NK-92 treated with Interleukin-12 subunit alpha and Interleukin-12 subunit beta, amount 100 ng/mL, for 24 hours (cell line): ENCODE results near the gene AKR1C1.
"Not testable (repeated sequence)": the region's sequence is repeated elsewhere in the genome, so short reads cannot be mapped to it uniquely, and the experiment has no call there.

Experiments
- DNase-seq: peaks from one replicate; lab custom pipeline; 2025; lab: John Stamatoyannopoulos, UW

Gene AKR1C1

DNA sequence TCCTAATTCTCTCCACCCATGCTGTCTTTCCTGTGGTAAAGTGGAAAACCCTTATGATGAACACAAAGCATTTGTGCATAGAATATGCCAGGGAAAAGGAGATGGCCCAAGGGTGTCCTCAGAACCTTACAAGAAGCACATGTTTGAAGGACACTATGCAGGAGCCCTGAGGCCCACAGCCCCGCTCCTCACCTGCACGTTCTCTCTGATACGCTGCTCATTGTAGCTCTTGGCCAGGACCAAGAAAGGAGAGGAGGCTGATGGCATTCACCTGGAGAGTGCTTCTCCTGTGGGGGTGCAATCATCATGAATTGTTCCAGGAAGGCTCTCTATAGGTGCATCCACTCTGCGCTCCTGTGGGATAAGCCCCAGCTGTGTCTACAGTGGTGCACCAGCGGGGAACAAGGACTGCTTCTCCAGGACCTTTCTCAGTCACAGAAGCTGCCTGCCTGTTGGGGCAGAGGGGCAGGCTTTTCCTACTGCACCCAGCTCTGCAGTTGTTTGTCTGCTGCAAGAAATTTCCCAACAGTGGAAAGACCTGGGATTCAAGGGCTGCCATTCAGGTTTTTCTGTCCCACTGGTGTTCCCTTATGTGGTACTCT lies 20.5 kb downstream of the AKR1C1 start:
- DNase-seq, result no peak

DNA sequence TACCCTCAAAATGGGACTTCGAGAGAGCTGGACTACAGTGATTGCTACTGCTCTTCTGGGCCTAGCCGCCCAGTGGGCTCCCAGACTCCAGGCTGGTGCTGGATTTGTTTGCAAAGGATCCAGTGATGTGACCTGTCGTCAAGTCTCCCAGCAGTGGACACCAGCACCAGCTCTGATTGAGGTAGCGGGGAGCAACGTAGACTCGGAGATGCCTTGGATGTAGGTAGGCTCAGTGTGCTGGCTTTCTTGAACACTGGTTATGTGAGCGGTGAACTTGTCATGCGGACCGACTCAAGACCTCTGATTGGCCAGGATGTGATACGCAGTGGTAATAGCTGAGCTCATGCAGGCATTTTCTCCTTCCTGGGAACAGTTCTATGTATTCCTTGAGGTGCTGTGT lies 21.0 kb downstream of the AKR1C1 start:
- no peak for DNase-seq

DNA sequence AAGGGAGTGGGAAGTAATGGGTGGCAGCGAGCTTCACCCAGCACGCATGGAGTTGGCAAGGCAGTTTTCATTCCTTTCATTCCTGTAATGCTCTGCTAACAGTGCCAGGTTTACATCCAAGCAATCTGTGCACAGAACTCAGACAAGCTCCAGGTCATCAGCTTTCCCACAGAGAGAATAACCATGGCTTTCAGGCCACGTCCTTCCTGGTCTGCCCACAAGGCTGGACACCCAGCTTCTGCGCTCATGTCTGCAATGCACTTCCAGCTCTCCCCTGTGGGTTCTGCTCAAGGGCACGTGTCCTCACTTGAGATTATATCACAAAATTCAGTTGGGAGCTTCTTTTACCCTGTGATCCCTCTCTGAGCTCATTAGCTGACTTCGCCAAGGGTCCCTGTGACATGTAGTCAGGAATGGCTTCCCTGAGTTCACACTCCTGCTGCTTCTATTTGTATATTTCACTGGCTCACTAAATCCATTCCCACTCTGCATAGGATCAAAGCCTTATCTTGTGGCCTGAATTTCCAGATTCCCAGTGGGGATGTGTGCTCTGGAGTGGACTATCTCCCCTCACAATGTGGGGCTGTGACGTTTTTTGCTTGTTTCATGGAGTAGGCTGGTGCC lies 21.9 kb downstream of the AKR1C1 start:
- no peak for DNase-seq

DNA sequence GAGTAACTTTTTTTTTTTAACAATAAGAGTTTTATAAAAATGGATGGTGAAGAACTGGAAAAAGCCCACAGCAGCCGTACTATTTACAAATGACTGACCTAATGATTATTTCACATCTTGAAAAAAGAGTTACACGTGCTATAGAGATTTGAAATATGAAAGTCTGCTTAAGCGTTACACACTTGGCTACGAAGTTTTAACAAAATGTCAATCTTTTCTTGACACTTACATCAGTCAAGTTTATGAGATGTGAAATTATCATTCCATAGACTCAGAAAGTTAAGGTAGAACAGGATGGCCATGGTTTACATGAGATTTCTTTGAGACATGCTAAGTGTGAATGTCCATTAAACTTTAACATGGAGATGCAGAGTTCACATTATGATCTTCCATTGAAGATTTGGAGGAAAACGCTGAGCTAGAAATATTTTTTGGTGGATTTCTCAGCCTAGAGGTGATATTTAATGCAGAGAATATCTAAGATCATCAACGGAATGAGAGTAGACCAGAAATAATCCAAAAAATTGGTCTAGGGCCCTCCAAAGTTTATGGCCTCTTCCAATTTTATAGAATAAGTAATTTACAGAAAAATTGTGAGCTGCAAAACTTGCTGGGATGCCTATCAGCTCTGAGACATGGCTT lies 24.9 kb downstream of the AKR1C1 start:
- not testable (repeated sequence) for DNase-seq

DNA sequence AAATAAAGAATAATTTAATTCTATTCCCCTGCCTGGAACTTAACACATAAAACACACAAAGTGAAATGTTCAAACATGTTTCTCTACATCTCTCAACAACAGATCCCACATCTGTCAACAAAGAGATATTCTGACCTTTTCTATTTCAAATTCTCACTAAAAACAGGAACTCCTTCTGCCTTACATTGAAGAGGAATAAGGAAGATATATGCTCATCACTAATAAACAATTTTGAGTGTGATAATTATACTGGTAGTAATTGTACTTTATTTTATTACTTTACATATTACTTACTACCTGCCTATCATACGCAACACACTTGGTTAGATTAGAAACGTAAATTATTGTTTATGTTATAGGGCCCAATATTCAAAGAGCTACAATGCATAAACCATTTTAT lies 27.0 kb downstream of the AKR1C1 start:
- DNase-seq, result no peak

DNA sequence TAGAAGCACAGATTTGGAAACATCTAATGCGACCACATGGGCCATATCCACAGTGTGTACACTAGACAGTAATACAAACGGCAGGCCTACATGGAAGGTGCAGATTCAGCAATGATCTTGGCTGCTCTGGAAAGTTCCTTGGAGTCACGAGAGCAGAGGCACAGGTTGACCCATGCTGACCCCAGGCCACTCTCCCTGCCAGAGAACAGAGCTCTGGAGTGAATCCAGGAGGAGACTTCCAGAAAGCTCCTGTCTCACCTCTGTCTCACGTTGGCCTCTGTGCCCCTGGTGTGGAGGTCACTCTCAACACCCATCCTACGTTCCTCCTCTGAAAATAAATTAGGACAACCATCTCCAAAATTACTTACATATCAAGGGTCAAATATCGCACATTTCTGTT lies 28.2 kb downstream of the AKR1C1 start:
- not testable (repeated sequence) for DNase-seq

DNA sequence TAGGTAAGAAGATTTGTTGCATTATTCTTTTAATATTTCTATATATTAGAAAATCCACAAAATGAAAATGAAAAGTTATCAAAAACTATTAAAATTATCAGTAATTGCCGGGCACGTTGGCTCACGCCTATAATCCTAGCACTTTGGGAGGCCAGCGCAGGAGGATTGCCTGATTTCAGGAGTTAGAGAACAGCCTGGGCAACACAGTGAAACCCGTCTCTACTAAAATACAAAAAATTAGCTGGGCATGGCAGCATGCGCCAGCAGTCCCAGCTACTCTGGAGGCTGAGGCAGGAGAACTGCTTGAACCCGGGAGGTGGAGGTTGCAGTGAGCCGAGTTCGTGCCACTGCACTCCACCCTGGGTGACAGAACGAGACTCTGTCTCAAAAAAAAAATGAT lies 29.3 kb downstream of the AKR1C1 start:
- not testable (repeated sequence) for DNase-seq

DNA sequence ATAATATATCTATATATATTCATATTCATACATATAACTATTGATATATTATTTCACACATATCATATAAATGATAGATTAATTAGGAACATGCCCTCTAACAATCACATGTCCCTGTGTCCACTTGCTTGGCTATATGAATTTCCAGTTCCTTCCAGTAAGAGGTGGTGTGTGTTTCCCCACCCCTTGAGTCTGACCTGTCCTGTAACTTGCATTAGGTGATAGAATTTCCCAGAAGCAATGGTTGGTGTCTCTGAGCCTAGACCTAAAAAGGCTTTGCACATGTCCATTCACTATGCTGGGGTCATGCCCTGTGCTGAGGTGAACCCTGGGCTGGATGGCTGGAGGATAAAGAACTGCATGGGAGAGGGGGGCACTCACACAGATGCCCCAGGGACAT lies 31.0 kb downstream of the AKR1C1 start:
- DNase-seq, result not testable (repeated sequence)

DNA sequence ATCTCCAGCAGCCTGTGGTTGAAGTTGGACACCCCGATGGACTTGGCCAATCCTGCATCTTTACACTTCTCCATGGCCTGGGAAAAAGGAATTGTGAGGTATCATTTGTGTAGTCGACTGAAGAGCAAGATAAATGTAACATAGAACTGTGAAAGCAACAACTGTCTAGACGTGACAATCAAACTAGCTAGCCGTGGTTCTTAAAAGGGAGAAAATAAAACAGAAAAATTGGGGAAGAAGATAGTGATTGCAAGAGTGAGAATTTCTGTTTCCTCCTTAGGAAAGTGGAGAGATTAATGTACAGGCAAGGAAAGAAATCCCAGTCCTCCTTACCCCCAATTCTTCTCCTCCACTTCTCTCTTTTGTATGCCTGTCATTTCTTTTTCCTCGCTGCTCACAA lies 35.5 kb downstream of the AKR1C1 start:
- DNase-seq, result no peak

DNA sequence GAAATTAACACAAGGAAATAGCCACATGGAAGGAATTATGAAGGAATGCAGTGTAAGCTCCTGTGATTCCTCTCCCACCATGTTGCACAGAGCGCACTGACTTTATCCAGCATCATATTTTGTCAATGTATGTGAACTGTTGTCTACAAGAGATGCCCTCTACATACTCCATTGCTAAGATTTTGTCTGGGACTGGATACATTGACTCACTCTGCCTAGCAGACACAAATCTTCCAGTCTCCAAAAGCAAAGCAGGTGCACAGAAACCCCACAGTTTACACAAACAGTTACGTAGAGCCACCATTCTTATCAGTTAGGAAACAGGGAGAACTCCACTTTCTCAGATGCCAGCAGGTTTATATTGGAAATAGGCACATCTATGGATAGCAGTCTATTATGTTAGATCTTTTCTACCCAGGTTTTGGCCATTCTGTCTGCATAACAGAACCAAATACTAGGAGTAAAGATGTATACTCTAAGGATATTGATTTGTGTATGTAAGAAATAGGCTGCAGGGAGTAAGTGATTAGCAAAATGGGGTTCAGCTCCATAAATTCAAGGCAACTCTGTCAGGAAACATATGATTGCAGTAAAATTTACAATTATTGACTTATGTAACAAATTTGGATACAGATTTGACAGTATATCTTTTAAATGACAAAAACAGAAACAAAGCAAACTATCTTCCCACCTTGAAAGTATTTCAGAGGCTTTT lies 39.0 kb downstream of the AKR1C1 start:
- no peak for DNase-seq

DNA sequence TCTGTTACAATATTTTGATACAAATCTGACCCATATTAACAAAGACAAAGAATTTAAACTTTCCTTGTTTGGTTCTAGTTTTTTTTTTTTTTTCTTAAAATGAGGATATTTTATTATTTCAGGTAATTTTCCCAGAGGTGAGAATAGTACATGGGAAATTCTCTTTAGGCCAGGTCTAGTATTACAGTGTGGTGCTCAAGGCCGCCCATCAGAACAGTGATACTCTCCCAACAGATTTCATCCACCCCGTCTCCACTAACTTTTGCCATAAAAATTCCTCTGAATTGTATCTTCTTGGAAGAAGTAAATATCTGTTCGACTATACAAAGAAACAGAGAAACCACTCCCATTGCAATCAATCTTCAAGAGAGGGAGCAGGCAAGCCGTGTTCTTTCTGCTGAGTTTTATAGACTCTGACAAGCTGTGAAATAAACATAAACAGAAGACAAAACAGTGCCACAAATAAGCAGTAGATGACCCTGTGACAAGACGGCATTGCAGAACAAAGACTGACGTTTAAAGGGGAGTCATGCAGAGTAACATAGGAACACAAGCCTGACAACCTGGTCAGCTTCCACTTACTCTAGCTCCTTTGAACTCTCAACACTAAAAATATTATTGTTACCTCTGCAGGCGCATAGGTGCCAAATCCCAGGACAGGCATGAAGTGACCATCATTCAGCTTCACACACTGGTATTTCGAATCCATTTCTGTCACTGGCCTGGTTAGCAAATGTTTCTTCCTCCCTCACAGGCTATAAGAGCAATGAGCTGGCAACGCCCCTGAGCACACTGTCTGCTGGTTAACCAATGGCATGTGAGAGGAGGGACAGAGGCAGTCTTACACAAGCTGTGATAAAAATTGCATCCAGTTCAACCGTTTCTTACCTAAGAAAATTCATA lies 40.2 kb downstream of the AKR1C1 start, which contains the start of gene AKR1C2:
TSS of gene AKR1C2 (minus strand) at position 731 of the 903 bp plus-strand sequence. CDS start at position 709, 22 bp downstream.
- not testable (repeated sequence) for DNase-seq

DNA sequence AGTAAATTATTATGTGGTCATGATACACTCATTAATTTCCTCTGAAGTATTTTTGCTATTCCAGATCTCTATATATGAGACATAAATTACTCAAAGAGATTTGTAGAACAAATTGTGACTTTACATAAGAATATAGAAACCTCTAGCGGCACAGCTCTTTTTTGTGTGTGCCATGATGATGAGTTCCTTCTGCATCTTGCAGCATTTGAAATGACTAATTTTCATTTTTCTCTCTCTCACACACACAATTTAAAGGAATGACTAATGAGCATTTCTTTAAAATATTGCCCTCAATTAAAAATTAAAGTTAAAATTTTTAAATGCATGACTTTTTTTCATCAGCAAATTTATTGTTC lies 40.8 kb downstream of the AKR1C1 start:
- not testable (repeated sequence) for DNase-seq

DNA sequence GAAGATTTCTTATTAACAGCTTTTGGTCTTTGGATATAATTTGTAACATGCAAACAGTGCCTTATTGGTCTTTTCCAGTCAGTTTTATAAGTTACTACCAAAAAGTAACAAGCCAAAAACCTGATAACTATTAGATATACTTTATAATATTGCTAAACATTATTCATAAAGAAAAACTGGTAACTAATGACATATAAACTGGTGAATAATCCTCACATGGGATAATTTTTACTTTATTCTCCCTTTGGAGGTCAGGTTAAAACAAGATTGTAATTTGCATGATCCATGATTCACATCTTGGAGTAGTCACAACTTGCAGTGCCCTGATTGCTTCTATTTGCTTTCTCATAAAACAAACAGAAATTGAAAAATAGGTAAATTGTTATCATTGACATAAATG lies 41.3 kb downstream of the AKR1C1 start:
- not testable (repeated sequence) for DNase-seq

DNA sequence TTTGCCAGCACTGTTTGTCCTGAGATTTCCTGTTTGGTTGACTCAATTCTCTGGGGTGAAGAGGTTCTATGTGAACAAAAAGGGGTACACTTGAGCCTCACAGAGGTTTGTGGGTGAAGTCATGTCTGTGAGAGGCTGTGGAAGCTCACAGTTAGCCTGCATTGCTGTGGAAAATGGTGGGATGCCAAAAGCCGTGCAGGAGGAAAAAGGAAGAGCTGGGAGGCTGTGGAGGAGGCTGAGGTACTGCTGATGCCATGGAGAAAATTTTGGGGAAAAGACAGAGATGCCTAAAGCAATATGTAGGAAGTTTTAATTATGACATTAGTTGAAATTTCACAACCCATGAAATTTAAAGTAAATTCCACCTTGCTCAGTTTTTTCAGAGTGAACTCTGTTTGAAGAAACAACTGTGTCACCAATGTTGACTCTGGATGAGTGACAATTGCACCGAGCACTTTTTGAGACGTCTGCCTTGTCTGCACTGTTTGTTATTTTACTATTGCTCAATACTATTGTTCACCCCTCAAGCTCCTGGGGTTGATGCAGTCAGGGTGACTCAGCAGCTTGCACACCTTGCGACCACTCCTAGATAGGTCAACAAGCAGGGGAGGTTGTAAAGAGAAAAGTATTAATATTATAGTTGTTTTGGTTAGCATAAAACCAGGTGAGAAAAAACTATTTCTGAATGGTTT lies 45.8 kb downstream of the AKR1C1 start:
- peak; percentile 13 for DNase-seq

DNA sequence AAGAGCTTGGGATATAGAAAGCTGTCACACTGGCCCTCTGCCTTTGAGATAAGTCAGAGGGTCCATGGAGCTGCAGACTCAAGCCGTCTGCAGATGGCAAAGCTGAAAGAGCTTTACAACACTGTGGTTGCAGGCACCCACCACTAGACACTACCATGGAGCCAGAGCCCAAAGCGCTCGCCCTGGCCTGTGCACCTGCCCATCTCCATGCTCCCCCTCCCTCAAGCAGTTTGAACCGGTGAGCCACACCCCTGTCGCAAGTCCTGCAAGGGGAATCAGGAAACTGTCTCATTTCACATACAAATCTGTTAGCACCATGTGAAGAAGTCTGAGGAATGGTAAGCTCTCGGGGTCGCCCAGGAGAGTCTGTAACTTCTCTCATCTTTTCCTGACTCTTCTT lies 46.8 kb downstream of the AKR1C1 start:
- DNase-seq, result not testable (repeated sequence)

DNA sequence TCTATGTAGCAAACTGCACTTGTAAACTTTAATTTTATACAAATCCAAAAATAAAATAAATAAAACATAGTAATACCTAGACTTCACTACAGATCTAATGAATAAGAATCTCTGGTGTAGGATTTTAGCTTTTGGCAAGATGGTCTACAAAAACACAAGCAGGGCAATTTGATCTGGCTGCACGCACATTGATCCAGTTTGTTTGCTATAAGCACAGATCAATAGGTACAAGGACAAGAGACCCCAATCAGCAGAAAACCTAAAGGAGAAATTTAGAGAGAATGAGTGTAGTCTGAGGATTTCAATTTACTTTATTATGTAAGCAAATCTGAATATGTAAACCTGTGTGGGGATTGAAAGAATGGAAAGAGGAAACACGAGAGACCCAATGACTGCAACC lies 48.2 kb downstream of the AKR1C1 start:
- DNase-seq, result not testable (repeated sequence)

DNA sequence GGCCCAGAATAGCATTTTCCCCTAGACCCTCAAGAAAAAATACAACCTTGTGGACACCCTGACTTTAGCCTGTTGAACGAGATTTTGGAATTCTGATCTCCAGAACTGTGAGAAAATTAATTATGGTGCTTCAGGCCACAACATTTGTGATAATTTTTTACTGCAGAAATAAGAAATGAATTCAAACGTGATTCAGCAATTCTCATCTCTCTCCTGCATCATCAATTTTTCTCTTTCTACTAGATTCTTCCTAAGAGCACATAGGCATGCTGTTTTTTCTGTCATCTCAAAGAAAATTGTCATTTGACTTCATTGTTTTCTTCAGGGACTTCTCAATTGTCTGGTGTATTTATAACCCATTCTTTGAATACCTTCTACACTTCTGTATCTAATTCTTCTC lies 49.4 kb downstream of the AKR1C1 start:
- no peak for DNase-seq

DNA sequence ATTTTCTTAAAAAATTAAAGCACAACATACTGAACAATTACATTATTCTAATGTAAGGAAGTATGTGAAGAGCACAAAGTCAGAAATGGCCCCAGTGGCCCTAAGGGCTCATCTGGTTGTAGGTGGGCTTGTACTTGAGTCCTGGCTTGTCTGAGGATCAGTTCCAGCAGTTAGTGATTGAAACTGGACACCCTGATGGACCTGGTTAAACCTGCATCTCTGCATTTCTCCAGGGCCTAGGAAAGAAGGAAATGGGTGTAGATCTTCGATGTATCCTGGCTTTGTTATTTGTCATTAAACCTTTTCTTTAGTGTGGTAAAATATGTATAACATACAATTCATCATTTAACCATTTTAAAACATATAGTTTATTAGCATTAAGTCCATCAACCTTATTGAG lies 50.2 kb downstream of the AKR1C1 start:
- DNase-seq, result no peak

DNA sequence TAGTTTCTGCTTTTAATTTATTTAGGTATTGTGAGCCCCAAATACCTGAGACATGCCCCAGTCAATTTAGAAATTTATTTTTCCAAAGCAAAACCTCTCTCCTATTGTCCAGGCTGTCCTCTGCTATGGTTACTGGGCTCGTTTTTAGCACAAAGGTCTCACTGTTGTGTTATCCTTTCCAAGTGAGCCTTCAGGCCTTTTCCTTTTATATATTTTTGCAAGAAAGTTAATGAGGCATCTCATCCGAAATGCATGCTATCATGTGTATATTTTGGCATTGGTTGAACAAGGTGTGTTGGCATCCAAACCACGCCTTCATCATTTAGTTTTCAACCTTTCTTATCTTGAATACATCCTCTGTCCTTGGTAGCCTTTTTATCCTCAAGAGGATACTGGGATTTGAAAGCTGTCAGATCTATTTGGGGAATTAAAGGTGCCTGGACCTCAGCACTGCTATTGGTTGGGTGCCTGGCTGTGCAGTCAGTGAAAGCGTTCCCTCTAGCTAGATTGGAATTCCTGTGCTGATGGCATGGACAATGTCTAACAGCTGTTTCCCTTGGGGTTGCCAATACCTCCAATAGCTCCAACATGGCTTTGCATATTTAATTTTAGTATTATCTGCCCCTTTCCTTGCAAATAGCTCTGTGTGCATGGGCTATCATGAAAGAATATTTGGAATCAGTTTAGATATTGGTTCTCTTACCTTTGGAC lies 51.1 kb downstream of the AKR1C1 start:
- not testable (repeated sequence) for DNase-seq

DNA sequence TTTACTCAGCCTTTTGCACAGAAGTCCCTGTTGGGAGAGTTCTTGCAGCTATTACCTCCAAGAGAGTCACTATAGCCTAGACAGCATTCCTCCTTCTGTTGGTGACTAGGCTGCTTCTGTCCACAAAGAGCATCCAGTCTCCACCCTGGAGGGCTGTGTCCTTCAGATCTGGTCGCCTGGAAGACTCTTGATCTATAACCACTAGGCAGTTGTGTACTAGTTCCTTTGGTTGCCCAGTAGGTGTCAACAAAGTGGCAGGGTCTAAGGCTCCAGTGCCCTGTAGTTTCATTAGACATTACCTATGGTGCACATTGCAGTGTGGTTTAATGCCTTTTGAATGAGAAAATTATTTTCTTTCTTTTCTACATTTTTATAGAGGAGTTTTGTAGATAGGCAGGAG lies 51.7 kb downstream of the AKR1C1 start:
- DNase-seq, result no peak

DNA sequence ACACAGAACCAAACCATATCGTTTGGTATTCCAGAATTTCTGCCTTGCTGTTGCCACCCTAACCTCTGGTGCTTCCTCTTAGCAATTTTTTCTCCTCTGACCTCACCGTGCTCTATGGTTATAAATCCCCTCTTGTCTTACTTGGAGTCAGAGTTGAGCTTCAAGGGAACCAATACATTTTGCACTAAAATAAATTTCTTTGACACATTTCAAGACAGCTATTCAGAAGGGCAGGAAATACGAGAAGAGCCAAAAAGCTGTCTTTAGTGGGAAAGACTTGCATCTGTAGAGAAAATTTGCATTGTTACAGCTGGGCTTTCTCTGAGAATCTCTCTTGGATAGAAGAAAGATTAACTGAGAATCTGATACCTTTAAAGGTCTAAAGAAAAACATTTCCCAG lies 54.9 kb downstream of the AKR1C1 start:
- no peak for DNase-seq
